Liver (tissue), 3 donors: Measurements from ENCODE around the gene CASTOR1.

Source experiments
- FOXA1 ChIP-seq: IDR thresholded peaks from 2 replicates; pipeline ENCODE4 v1.6.1; 2016; ENCODE audit warnings: antibody characterized with exemption
- RAD21 ChIP-seq, 2 donors: IDR thresholded peaks; 2 replicates each; pipeline ENCODE4 v1.6.1; 2016; ENCODE audit warnings: antibody characterized with exemption in 2 of 2, mild to moderate bottlenecking in 2 of 2
- SP1 ChIP-seq: IDR thresholded peaks from 2 replicates; pipeline ENCODE4 v1.6.1; 2018; ENCODE audit warnings: antibody characterized with exemption, mild to moderate bottlenecking
- TF ChIP-seq, protein P1 (sequence below): fragments of 150-350 bp; IDR thresholded peaks from 2 replicates; pipeline ENCODE4 v1.5.1; 2017; ENCODE audit warnings: improper control_type of control experiment, low read depth, low read length; ENCODE audit not compliant: missing input control
- donor health status: healthy.
- donor health status: healthy.

DNA sequence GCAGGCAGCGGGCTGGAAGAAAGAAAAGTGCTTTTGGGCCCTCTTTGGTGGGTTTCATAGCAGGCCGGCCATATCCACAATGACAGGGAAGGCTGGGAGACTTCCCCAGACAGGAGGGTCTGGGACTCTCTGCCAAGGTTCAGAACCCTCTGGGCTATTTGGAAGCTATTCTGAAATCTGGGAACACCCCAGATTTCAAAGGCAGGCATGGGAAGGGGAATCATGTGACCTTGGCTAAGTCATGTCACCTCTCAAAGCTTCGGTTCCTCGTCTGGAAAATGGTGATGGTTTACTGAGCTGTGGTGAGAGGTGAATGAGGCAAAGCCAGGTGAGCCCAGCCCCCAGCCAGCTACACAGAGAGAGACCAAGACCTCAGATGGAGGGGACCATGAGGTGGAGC is 4.6 kb downstream of the CASTOR1 start:
- TF ChIP-seq RAD21 (IDR thresholded peaks at IDR 0.05) = no peak
- TF ChIP-seq FOXA1 = no peak
- no peak for TF ChIP-seq SP1
- TF ChIP-seq, protein P1, sequence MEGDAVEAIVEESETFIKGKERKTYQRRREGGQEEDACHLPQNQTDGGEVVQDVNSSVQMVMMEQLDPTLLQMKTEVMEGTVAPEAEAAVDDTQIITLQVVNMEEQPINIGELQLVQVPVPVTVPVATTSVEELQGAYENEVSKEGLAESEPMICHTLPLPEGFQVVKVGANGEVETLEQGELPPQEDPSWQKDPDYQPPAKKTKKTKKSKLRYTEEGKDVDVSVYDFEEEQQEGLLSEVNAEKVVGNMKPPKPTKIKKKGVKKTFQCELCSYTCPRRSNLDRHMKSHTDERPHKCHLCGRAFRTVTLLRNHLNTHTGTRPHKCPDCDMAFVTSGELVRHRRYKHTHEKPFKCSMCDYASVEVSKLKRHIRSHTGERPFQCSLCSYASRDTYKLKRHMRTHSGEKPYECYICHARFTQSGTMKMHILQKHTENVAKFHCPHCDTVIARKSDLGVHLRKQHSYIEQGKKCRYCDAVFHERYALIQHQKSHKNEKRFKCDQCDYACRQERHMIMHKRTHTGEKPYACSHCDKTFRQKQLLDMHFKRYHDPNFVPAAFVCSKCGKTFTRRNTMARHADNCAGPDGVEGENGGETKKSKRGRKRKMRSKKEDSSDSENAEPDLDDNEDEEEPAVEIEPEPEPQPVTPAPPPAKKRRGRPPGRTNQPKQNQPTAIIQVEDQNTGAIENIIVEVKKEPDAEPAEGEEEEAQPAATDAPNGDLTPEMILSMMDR = no peak
